GM04504 (cell line): ENCODE measurements around the gene THBS1.
A peak's percentile ranks its signal among the peaks of the same experiment; 100 is the strongest.

Experiments used
- DNase-seq: peaks from one replicate; pipeline ENCODE4 v3.0.0-alpha.2; 2012; ENCODE audit warnings: low read depth

THBS1 gene

DNA sequence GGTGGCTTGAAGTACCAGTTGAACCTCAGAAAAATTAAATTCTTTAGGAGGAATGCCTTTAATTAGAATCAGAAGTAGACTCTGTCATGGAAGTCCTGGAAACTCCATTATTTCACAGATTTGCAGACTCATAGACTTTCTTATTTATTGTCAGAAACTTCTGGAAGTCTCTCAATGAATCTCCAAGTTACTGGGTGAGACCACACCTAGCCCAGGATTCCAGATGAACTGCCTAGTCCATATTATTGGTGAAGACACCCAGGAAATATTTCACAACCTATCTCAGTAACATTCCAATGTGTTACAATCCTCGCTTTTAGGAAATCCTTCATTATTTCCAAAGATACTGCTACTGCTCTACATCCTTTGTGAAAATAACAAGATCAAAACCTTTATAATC is 6.5 kb upstream of the THBS1 start:
- peak; percentile 28 for DNase-seq

DNA sequence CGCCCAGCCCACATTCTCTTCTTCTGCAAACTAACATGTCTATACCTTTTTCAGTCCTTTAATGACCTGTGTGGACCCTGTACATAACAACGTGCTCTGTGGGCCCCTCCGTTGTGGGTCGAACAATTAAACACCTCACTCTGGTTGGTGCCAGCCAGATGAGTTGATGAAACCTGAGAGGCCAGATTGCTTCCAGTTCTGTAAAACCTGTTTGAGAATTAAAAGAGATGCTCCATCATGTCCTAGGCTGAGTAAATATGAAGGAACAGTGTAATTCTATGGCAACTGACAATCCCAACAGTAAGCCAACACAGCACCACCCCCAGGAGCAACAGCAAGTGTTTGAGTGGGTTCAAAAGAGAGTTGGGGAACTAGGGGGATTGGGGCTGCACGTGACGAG is 5.7 kb upstream of the THBS1 start:
- no peak for DNase-seq

GRCh38 chr15:39578851-39579486 is 1.9 kb upstream of the THBS1 start:
- DNase-seq = no peak

- DNase-seq = no peak
These were observed 1.3 kb upstream of the THBS1 start for GRCh38 chr15:39579487-39580116.

GRCh38 chr15:39580117-39580484 is 778 bp upstream of the THBS1 start:
- peak; percentile 97 for DNase-seq

DNA sequence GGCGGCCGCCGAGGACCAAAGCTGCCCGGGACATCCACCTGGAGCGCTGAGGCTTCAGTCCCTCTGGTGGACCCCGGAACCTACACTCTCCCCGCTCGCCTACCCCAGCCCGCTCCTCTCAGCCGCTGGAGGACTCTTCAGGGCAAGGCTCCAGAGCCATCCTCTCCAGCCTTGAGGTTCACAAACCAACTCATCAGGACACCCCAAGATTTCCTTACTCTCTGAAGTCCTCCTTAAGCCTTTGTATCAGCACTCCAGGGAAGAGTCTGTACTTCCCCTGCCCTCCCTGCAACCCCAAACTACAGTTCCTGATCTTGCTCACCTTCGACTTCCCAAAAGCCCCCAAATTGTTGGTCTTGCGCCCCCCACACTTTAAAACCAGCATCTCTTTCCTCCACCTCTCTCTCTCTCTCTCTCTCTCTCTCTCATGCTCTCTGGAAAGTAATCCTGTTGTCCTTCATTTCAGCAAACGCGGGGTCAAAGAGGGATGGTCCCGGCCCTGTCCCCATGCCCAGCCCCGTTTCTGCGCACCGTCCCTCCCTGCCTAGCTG is 438 bp downstream of the THBS1 start:
- no peak for DNase-seq

DNA sequence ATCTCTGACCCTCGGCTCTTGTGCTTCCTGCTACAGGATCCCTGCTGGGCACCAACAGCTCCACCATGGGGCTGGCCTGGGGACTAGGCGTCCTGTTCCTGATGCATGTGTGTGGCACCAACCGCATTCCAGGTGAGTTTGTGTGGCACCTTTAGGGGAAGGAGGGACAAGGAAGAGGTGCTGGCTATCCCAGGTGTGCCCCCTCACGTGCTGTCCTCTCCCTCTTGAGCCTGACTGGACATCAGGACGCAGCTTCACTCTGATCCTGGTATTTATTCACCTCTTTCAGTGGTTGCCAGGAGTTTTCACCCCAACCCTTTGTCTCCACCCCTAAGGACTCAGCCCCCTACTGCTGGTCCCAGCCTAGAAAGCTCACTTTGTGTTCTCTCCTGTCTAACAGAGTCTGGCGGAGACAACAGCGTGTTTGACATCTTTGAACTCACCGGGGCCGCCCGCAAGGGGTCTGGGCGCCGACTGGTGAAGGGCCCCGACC is 960 bp downstream of the THBS1 start:
- peak; percentile 54 for DNase-seq

- DNase-seq = peak; percentile 68
These were observed 1.6 kb downstream of the THBS1 start for GRCh38 chr15:39582286-39582976.

DNA sequence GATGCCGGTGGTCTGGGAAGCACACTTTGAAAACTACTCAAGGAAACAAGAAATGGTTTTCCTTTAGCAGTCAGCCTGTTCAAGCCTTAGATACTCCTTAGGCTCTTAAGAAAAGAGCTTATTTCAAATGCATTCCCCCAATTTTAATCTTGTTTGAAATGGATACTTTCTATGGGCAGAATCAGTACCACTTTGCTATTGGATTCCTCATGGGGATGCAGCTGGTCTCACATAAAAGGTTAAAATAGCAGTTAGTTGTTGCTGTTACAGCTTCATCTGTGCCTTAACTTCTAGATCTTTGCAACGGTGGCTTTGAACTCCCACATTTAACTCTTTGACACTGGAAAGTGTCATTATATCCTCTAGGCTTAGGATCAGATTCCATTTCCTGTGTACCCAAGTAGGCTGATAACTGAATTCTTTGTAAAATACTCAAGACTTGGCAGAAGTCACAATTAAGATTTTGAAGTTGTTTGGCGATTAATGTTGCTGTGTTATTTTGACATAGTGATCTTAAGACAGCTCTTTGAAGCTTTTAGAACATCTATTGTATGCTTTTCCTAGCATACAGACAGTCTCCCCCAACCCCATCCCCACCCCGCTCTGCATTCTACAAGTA is 2.2 kb downstream of the THBS1 start:
- peak; percentile 41 for DNase-seq

DNA sequence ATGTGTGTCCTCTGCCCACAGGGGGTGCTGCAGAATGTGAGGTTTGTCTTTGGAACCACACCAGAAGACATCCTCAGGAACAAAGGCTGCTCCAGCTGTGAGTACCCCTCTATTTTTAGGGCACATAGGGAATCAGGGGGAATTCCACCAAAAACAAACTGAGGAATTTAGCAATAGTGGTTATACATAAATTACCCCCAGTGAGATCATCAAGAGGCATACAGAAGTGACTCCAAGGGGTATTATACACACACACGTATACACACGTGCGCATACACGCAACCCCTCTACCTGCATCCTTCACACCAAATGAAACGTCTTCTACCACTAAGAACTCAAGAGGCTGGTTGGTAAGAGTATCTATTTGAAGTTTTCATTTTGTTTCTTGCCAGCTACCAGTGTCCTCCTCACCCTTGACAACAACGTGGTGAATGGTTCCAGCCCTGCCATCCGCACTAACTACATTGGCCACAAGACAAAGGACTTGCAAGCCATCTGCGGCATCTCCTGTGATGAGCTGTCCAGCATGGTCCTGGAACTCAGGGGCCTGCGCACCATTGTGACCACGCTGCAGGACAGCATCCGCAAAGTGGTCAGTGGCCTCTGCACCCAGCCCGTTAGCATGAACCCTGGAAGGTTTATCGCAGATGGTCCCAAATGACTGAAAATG is 2.9 kb downstream of the THBS1 start:
- peak; percentile 67 for DNase-seq

DNA sequence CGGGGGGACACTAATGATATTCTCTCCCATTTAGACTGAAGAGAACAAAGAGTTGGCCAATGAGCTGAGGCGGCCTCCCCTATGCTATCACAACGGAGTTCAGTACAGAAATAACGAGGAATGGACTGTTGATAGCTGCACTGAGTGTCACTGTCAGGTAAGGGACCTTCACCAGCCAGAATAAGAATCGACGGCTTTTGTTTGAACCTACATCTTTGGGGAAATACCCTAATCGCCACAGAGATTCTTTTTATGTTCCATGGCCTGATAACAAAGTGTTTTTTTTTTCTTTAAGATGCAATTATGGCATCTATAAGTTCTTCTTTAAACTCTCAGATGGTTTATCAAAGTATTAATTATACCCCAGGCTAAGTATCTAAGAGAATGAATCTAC is 3.4 kb downstream of the THBS1 start:
- DNase-seq = no peak

GRCh38 chr15:39584662-39585388 is 3.9 kb downstream of the THBS1 start:
- peak; percentile 28 for DNase-seq

DNA sequence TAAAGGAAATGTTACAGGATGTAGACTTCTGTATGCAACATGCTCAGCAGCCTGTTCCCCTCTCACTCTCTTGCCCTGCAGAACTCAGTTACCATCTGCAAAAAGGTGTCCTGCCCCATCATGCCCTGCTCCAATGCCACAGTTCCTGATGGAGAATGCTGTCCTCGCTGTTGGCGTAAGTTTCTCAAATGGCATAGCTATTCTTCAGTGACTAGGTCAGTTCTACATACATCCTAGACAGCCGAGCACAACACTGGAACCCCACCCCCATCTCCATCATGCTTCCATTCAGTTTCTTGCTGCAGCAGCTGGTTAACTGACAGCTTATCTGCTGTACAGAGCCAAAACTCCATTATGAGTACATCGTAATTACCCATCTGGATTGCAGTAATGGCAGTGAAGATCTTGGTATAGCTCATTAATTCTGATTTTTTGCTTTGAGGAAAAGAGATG is 4.5 kb downstream of the THBS1 start:
- DNase-seq = peak; percentile 66

DNA sequence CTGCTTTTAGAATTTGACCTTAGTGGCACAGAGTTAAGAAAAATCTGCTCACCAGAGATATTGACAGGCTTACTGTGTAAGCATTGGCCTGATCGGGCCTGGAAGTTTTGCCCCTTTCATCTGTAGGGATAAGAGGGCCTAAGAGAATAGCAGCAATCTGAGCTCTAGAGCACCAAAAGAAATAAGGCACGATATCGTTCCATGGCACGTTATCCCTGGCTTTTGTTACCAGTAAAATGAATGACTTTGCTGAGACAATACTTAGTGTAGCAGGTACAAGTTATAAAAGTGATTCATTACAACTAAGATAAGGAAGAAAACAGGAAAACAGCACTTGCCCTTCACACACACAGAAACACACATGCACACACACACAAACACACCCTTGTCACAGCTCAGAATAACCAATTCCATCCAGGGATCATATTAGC is 5.0 kb downstream of the THBS1 start:
- DNase-seq = peak; percentile 47

DNA sequence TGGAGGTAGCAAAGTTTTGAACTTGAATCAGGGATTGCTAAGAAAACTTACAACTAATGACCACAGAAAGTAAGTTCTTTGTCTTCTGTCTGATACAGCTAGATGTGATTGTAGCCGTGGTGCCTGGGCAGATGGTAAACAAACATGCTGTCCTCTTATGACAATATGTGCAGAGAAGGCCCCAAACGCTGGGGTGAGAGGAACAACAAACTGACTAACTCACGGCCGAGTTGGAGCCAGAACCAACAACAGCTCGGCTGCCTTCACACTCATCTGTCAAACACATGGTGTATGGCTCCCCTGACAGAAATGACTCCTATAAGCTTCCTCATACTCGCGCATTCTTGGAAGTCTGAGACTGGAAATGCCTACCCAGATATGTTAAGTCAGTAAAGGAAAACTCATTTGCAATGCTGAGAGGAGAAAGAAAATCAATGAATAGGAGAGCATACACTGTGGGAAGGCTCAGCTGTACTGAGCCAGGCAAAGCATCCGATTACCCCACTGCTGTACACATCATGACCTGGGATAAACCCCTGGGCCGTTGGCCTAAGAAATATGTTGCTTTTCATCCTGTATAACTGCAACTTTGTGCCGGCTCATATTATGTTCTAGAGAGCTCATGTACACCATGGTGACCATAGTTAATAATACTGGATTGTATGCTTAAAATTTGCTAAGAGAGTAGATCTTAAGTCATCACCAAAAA is 5.7 kb downstream of the THBS1 start:
- DNase-seq = peak; percentile 76

- DNase-seq = peak; percentile 66
These were observed 6.3 kb downstream of the THBS1 start for GRCh38 chr15:39587096-39587721.

DNA sequence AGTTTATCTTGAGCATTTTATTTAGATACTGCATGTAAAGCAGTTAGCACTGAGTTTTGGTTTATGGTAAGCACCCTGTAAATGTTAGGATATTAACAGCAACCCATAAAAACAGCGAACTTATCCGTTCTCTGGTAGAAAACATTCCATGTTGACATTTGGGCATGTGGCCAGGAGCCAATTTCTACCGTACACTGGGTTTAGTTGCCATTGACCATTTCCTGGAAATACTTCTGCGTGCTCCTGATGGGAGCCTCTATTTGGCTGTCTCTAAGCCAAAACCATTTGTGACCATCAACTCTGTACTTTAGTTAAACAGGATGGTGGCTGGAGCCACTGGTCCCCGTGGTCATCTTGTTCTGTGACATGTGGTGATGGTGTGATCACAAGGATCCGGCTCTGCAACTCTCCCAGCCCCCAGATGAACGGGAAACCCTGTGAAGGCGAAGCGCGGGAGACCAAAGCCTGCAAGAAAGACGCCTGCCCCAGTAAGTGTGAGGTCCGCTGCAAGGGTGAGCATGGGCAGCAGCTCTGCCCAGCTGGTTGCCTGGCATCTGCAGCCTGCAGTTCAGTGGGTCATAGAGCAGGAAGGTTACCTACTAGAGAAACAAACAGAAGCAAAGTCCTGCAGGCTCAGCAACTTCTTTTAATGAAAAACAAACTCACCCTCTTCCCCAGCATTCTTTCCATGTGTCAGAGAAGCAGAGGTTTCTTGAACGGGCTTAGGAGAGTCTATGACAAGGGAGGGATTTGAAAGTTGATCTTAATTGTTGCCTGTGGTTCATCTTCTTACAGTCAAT is 7.1 kb downstream of the THBS1 start:
- peak; percentile 54 for DNase-seq

DNA sequence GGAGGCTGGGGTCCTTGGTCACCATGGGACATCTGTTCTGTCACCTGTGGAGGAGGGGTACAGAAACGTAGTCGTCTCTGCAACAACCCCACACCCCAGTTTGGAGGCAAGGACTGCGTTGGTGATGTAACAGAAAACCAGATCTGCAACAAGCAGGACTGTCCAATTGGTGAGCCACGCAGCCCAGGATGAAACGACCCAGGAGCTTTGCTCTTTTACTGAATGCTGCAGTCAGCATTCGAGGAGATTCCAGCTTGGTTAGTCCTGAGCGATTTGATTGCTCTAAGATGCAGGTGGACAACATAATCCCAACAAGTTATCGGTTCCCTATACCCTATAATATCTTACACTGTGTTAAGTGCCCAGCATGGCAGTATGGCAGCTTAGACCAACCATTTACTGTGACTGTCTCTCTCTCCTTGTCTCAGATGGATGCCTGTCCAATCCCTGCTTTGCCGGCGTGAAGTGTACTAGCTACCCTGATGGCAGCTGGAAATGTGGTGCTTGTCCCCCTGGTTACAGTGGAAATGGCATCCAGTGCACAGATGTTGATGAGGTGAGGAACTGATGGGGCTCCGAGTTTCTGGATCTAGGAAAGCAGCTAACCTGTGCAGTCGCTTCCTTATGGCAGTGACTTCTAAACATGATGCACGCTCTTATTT is 7.8 kb downstream of the THBS1 start:
- DNase-seq = peak; percentile 47
